HG03521 (cell line): ENCODE data around the gene GUCY2F.

ENCODE experiments used
- ATAC-seq: cut with Tn5 transposase; IDR thresholded peaks from one replicate; pipeline ENCODE4 v1.9.1; 2021; ENCODE audit warnings: mild to moderate bottlenecking, moderate library complexity; ENCODE audit not compliant: unreplicated experiment

Gene GUCY2F

DNA sequence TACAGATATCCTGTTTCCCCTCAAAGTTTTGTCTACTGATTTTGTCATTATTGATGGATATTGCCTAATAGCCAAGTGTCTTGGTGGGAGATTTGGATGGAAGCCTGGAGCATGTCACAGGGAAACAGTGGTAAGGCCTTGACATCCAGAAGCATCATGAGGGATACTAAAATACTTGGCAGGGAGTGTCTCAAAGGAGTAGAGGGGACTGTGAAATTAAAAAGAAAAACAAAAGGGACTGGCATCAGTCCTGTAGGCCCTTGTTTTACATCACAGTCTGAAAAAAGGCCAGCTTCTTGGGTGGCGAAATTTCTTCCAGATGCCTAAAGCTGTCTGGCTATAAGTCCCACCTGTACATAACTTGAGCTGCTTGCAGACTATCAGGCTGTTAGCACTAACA is 83.8 kb downstream of the GUCY2F start:
- ATAC-seq: no peak

DNA sequence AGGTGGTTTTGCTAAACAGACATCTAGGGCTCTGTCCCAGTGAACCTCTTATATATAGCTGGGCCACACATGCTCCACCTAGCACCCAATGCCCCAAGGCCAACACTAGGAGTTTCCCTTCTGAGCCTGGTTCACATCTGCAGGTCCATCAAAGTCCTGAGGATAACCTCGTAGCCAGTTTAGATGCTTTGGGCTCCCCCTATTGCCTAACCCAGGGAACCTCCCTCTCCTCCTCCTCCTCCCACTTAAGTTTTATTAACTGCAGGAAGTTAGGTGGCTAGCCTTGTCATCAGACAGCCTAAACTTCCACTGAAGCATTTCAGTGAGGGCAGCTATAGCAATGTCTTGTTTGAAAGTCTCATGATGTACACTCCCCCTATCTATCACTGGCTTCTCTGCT is 88.0 kb downstream of the GUCY2F start:
- no peak for ATAC-seq

DNA sequence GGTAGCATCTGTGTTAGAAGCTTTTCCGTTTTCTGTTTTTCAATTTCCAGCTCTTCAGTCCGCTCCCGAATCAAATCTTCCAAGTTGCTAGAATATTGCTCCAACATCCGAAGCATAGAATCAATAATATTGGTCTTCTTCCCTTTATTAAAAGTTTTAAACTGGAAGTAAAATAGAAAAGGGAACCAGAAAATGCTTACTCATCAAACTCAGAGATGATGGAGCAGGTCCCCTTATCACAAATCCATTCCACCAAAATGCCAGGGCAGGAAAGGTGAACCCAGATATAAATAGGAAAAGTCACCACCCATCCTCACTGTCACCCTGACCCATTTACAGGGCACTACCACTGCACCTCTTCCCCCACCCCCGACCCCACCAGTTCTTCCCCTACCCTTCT is 89.0 kb downstream of the GUCY2F start:
- ATAC-seq: no peak

DNA sequence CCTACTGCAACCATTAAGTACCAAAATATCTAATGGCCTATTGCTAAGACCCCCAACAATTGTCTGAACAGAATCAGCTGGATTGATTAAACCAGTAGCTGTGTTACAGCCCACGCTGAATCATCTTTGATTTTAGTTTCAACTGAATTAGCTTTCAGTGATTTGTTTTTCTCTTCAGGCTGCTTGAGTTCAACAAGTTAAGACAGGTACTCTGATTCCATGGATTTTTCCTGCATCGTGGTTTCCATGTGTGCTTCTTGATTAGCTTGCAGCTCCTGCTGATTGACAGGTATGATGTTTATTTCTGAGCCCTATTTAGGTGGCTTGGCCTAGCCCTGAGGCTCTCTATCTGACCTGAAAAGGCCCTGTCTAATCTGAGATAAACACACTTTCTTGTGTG is 91.3 kb downstream of the GUCY2F start:
- ATAC-seq: no peak

DNA sequence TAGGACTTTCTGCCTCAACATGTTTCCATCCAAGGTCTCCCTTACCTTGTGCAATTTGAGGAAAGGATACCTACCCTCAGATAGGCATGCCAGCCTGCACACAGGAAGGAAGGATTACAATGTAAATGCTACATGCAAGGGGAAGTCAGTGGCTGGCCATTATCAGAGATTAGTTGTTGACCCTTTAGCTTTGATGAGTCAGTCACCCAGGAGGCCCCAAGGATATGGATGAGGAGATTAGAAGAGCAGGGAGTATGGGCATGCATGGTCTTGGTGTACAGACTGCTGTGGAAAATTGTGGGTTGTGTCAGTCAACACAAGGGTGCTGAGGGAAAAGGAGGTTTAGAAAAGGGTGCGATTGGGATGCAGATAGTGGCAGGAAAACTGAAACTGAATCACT is 92.0 kb downstream of the GUCY2F start:
- no peak for ATAC-seq

DNA sequence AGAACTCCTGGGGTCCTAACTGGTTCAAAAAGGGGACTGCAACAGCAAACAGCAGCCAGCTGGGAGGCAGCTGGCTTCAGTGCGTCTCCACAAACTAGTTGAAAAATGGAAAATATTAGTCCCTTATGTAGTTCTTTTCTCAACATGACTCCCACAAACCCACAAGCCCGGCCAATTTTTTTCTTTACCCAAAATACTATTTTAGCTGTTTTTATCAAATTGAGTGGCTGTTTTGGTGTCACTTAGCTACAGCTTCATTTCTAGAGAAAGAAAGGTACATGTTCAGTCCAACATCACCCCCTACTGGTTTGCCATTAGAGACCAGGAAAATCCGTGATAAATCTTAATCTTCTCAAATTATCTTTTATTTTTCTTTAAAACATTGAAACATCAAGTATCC is 97.2 kb downstream of the GUCY2F start:
- ATAC-seq: no peak

DNA sequence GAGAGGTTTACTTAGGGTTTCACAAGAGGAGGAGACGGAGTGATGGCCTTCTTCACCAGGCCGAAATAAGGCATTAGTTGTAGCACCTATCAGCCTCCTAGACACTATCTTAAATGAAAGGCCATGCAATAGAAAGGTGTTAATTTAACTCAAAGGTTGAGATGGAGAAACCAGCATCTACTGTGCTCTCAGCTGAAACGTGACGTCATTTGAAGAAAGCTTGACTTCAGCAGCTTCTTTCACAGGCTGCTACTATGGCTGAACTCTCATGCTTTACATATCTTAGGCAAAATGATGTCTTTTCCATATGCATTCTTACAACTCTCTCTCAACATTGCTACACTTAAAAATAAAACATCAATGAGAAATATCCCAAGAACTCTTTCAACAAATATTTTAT is 99.6 kb downstream of the GUCY2F start:
- no peak for ATAC-seq

DNA sequence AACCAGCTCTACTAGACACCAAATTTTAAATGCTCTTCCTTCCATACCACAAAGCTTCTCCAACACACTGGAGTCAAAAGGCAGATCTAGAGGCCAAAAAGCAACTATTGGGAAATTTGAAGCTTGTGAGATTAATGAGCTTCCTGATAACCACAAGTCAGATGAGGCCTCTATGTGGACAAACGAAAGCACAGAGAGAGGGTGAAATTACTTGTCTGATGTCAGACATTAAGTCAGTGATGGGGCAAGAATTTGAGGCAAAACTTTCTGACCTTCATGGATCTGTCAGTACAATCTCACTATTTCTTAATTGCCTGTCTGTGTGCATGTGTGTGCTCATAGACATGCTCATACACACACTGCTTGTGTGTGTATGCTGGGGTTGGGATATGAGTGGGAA is 103.6 kb downstream of the GUCY2F start:
- no peak for ATAC-seq

DNA sequence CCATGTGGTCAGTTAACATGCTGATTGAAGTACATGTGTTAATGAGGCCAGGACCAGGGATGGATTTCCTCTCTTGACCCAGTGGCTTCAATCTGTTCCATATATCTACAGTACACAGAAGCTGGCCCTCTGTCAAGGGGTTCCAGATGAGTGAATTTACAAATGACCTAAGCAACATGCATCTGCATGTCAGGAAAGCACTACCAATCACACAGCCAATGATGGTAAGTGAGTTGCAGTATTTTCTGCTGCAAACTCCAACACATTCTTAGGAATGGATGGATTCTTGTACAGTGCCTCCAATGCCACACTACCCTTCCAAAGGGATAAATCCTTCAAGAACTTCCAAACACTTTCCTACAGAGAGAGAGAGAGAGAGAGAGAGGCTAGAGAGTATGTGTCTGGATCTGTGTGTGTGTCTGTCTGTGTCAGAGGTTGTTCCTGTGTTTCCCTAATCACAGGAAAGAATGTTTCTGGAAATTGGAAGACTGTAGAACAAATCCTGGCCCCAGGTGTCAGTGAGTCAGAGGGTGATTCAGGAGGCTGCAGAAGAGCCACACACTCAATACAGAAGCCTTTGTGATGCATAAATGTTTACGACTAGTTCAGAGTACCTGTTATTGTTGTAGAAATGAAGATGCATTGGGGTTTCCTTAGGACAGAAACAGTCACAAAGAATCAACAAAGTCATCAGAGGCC is 107.5 kb downstream of the GUCY2F start:
- ATAC-seq: no peak

DNA sequence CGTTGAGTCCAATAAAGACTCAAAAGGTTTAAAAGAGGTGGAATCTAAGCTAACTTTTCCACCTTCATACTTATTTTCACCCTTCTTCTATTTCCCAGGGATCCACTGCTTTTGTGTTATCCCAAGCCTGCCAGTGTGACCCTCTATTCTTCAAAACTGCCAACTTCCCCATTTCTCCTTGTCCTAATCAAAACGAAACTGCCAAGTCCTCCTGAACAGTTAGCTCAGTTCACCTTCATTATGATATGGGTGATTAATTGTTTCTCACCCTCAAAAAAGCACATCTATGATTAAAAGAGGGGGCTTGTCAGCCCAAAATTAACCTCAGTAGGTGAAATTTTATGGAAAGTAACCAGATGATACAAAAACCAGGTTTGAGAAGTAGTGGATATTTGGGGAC is 108.4 kb downstream of the GUCY2F start:
- no peak for ATAC-seq

DNA sequence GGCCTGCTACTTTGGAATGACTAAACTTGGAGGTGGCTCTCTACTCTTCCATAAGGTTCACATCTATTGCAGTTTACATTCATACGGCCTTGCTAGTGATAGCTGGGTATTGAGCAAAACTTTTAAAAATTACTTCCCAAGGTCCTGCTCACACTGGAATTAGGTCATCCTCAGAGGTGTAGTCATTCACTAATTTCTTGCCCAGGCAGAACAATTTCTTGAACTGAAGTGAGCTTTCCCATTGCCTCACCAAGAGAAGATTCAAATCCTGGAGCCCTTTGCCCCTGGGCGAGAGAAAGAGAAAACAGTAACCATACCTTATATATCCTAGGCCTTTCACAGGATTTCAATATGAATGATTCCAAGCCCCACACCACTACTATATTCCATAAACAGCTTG is 109.2 kb downstream of the GUCY2F start:
- no peak for ATAC-seq

DNA sequence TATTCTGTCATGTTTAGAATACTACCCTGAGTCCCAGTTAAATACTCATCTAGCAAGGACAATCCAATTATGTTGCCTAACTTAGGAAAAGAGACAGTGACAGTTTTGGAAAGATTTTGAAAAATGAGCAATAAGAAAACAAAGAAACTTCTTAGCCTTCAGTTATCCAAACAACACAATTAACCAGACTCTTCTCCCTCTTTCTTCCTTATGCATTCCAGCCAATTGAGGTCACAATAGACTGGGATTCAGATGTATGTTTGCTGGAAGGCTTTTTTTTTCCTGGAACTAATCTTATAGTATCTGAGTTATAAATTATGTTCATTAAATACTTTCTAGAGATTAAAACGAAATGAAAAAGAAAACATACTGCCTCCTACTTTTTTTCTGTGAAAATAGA is 109.6 kb downstream of the GUCY2F start:
- no peak for ATAC-seq

DNA sequence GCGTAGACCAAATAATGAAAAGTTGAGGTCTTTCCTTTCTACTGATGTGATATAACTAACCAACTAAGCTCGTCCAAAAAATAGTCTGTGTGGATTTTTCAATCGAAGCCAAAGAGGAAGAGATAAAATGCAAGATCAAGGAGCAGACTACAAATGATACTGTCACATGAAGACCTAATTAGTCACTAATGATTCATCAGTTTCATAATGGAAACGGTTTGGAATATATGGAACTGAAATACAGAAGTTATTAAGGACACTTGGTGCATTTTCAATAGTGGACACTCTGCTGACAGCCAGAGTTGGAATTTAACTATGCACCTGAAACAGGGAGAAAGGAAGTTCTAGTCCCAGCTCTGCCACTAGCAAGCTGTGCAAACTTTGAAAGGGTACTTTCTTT is 119.8 kb downstream of the GUCY2F start:
- ATAC-seq: no peak

DNA sequence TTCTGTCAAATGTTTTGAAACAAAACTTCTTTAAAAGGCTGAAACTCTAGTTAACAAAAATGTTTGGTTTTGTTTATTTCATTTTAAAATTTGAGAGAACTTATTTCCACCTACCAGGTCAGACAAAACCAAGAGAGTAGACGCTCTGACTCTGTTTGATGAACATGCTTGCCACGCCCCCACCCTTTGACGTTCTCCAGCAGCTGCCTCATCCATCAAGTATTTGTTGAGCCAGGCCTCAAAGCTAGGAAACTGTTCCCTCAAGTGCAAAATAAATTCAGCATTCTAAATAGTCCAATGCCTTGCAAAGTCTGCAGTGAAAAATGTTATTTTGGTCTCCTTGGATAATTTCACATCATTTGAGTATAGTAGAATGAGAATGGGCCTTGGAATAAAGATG is 121.6 kb downstream of the GUCY2F start:
- no peak for ATAC-seq

DNA sequence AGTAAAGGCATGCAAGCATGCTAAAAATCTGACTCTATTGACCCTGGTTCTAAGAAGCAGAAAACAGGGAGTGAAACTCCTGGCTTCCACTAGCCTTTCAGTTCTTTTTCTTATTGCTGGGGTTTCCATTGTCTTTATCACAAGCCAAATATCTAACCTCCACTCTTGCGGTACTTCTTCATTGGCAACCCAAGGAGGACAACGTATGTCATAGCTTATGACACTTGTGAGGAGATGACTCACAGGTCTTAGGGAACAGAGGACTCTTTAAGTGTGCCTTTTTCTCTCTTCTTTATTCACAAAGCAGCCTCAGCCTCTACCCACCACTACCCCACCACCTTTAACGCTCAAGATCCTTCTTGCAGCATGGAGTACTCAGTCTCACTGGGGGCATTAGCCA is 124.2 kb downstream of the GUCY2F start:
- no peak for ATAC-seq

DNA sequence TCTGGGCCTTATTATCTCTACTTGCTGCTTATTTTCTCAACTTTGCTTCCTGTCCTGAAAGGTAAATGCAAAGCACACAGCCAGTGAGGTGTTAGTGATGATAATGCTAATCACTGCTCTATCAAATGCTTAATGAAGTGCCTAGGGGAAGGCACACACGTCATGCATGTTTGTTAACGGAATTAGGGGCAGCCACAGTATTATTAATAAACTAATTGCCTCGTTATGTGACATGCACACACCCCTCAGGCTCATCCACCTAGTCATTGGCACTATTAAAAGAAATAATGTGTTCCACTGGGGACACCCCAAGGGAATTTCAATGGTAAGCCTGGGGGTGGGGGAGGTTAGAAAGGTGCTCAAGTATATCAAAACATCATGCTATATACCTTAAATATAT is 125.2 kb downstream of the GUCY2F start:
- no peak for ATAC-seq

DNA sequence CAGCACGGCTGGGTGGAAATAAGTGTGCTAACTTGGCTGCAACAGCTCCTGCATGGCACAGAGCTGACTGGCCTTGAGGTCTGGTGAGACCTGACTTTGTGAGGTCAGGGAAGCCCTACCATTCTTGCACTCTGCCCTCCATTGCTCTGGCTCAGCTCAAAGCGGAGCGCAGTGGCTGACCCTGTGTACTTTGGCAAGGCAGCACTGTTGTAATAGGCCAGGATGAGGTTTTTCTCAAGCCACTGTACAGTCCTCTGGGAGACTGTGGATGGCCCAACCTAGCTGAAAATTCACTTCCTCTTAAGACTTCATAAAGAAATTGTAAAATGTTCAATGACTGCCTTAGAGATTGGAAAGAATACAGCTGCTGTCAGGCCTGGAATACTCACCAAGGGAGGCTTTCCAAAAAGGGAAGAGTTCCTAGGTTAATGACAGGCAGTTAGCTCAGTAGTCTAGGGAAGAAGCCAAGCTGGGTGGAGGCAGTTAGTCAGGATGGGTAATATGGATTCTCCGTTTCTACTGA is 129.8 kb downstream of the GUCY2F start:
- no peak for ATAC-seq

DNA sequence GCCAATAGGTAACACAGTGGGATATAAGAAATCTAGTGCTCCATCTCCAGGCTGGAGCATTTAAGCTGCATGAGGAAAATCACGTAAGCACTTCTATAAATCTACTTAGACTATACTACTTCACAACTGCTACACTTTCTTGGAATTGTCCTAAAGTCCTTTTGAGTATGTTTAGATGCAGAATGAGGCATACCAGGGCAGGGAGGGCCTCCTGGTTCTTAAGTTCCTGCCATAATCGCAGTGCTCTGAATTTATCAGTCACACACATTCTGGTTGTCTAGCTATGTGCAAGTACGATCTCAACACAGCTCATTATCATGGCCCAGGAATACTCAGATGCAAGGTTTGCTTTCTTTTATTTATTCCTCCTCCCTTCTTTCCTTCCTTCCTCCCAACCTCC is 130.3 kb downstream of the GUCY2F start:
- no peak for ATAC-seq

DNA sequence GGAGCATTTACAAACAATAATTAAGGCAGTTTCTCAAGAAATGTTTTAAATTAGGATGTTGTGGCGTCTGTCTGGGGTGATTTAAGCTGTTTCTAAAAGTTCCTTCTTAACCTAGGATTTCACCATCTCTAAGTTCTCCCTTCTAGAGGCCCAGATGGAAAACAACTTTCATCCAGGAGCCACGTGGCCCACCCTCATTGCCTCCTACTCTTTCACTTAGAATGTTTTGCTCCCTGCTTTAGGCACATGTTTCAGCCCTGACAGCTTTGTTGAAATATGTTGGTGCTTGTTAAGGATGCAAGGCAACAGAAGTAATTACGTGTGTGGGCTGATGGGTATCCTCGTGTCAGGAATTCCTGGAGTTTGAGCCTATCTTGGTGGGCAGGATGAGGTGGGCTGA is 131.3 kb downstream of the GUCY2F start:
- ATAC-seq: no peak

DNA sequence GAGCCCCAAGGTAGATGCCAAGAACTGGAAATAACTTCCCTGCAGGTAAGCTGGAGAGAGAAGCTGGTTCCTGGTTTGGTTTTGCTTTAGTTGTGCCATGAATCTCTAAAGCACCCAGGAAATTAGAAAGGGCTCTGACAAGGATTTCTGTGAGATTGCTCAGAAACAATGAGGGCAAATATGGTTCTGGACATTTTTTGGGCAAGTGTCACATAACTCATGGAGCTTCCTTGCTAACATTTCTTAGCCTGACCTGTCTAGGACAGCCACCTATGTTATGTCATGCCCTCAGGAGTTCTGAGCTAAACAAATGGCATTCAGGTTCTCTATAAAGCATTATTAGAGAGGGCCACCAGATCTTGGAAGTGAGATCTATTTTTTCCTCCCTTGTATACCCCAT is 131.8 kb downstream of the GUCY2F start:
- ATAC-seq: no peak

DNA sequence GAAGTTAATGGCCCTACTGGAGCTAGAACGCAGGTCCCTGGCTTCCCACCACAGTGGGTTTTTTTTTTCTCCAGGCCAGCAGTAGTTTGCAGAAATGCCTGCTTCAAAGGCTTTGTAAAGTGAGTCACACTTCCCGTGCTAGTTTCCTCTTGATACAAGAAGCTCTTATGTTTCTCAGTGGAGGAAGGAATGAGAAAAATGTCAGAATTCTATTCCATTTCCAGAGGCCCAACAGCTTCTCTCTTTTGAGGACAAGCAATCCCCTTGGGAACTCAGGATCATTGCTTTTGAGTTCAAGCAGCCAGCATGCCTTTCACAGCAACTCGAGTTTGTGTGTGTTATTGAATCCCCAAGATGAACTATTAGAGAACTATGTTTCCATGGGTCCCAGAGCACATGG is 134.3 kb downstream of the GUCY2F start:
- ATAC-seq: no peak

DNA sequence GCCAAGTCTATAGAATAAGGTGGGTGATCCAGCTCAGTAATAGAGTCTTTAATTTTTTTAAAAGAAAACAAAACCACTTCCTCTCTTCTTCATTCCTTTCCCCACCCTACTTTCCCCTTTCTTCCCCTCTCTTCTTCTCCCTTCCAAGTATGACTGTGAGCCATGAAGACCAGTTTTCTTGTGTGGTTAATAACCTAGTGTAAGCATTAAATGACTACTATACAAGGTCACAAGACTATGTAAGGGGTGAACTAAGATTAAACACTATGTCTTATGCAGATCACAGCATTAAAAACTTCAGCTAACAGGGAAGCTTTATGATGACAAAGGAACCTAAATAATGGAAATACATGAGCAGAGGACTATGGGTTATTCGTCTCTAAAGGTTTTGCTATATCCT is 135.4 kb downstream of the GUCY2F start:
- ATAC-seq: no peak

DNA sequence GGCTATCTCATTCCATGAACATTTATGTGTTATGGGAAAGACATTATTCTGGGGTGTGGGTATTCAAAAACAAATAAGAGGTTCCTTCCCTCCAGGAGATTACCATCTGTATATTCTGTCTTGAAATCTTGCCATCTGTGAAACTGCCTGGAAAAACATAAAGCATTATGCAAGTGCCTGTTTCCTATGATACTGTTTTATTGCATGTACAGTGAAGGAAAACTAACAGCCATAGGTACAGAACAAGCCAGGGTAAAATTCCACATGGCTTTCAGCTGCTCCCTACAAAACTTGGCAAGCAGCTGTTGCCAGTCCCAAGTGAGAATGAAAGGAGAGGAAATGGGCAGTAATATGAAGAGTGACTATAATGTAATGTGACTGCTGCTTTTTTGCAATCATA is 136.0 kb downstream of the GUCY2F start:
- ATAC-seq: no peak
